SK-N-SH treated with all-trans-retinoic acid at 6 μM for 48 hours (cell line): Measurements from ENCODE around the gene MRPS27.

Source experiments
- ARNTL ChIP-seq: fragments of 450-650 bp; formaldehyde crosslinking; IDR thresholded peaks from 2 replicates; pipeline ENCODE4 v1.5.0; 2020; ENCODE audit warnings: low read depth, mild to moderate bottlenecking, moderate library complexity, borderline replicate concordance
- CREB5 ChIP-seq: fragments of 250-450 bp; sonication (Bioruptor Pico); IDR thresholded peaks from 2 replicates; pipeline ENCODE4 v1.5.1; 2020; ENCODE audit warnings: low read depth, mild to moderate bottlenecking, moderate library complexity
- SNAI2 ChIP-seq: fragments of 250-450 bp; sonication (Bioruptor Pico); IDR thresholded peaks from 2 replicates; pipeline ENCODE4 v1.5.0; 2020; ENCODE audit warnings: mild to moderate bottlenecking, moderate library complexity
- ZC3H10 ChIP-seq: fragments of 250-450 bp; sonication (Bioruptor Pico); IDR thresholded peaks from 2 replicates; pipeline ENCODE4 v1.5.1; 2021; ENCODE audit warnings: mild to moderate bottlenecking, moderate library complexity
- ZNF70 ChIP-seq: fragments of 450-650 bp; formaldehyde crosslinking; IDR thresholded peaks from 2 replicates; pipeline ENCODE4 v1.5.0; 2020; ENCODE audit warnings: mild to moderate bottlenecking, moderate library complexity
- ZNF8 ChIP-seq: fragments of 450-650 bp; formaldehyde crosslinking; IDR thresholded peaks from 2 replicates; pipeline ENCODE4 v1.5.0; 2020; ENCODE audit warnings: mild to moderate bottlenecking, moderate library complexity

DNA sequence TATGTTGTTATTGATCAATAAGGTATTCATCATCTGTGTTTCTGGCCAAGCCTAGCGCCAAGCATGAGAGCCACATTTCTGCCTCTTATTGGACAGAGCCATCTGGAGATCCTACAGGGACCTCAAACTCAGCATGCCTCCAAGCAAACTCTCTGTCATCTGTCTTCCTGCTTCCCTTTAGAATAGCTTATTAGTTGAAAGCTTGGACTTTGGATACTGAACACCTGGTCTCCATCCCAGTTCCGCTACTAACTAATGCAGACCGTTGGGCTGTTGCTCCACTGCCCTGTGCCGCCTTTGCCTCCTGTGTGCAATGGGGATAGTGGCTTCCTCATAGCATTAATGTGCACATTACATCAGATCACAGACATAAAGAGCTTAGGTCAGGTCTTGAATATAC is 147.3 kb downstream of the MRPS27 start:
- TF ChIP-seq ZNF8 (CRISPR knock-in tag) (no peak), SNAI2 (CRISPR knock-in tag) (no peak), ZNF70 (CRISPR knock-in tag) (no peak), ZC3H10 (no peak), ARNTL (CRISPR knock-in tag) (no peak), CREB5 (CRISPR knock-in tag) (no peak)
